ENCODE results near the gene PIN1.

The PIN1 gene

GRCh38 chr19:9891609-9892373 is 56.7 kb downstream of the PIN1 start:
- no peak for DNase-seq

All from NCI-H1092 treated with DMSO at 0.1 percent for 48 hours (cell line).